Measurements from ENCODE around the gene CCDC57. TPM values are rescaled to one million over a fixed set of nuclear protein-coding genes. Genes with fewer than 3 reads are reported as not detected.

Gene CCDC57
- total and polyA plus RNA-seq, 2 experiments from 2014 or later = 46.2 to 53.5 TPM

- Histone ChIP-seq H3K27ac (peak overlapping the region; percentile 60), H3K4me3 (no peak overlapping the region), H3K4me1 (ENCODE audit: low read depth) (peaks cover 29% of the 10 kb centered on the region), H3K9me3 (ENCODE audit: low read depth) (no peaks in the 10 kb centered on the region), H3K27me3 (no peaks in the 10 kb centered on the region), H3K36me3 (peaks cover 70% of the 10 kb centered on the region)
- peak in 1 of 2 donors; percentile 51 for DNase-seq (ENCODE audit: low read depth in 1 of 2, low spot score in 1 of 2)
- TF ChIP-seq CTCF (IDR thresholded peaks at IDR 0.05; ENCODE audit: low read depth, low read length) = no peak
Measured at GRCh38 chr17:82246365-82247181, 33.9 kb upstream of the CCDC57 start.

- H3K9me3 ChIP-seq (ENCODE audit: low read depth) = no peaks in the 10 kb centered on the region
- H3K27ac ChIP-seq = peak overlapping the region; percentile 85
- H3K4me1 ChIP-seq (ENCODE audit: low read depth) = peaks cover 35% of the 10 kb centered on the region
- H3K4me3 ChIP-seq = no peak overlapping the region
- no peak for TF ChIP-seq CTCF (IDR thresholded peaks at IDR 0.05; ENCODE audit: low read depth, low read length)
- H3K27me3 ChIP-seq = no peaks in the 10 kb centered on the region
- peaks cover 65% of the 10 kb centered on the region for H3K36me3 ChIP-seq
- DNase-seq (ENCODE audit: low read depth in 1 of 2, low spot score in 1 of 2) = no peak
Measured at GRCh38 chr17:82246040-82246364, 33.4 kb upstream of the CCDC57 start.

GRCh38 chr17:82245134-82246039 is 32.7 kb upstream of the CCDC57 start:
- H3K9me3 ChIP-seq (ENCODE audit: low read depth) = no peaks in the 10 kb centered on the region
- peaks cover 59% of the 10 kb centered on the region for H3K36me3 ChIP-seq
- H3K27ac ChIP-seq = peak overlapping the region; percentile 85
- H3K27me3 ChIP-seq = no peaks in the 10 kb centered on the region
- H3K4me1 ChIP-seq (ENCODE audit: low read depth) = peaks cover 41% of the 10 kb centered on the region
- no peak for DNase-seq (ENCODE audit: low read depth in 1 of 2, low spot score in 1 of 2)
- no peak for TF ChIP-seq CTCF (IDR thresholded peaks at IDR 0.05; ENCODE audit: low read depth, low read length)
- no peak overlapping the region for H3K4me3 ChIP-seq

GRCh38 chr17:82244413-82245133 is 31.9 kb upstream of the CCDC57 start:
- no peaks in the 10 kb centered on the region for H3K27me3 ChIP-seq
- peaks cover 41% of the 10 kb centered on the region for H3K4me1 ChIP-seq (ENCODE audit: low read depth)
- peaks cover 50% of the 10 kb centered on the region for H3K36me3 ChIP-seq
- peak in 1 of 2 donors; percentile 61 for DNase-seq (ENCODE audit: low read depth in 1 of 2, low spot score in 1 of 2)
- TF ChIP-seq CTCF (IDR thresholded peaks at IDR 0.05; ENCODE audit: low read depth, low read length) = peak; percentile 40
- peak overlapping the region; percentile 85 for H3K27ac ChIP-seq
- no peak overlapping the region for H3K4me3 ChIP-seq
- H3K9me3 ChIP-seq (ENCODE audit: low read depth) = no peaks in the 10 kb centered on the region
